Colonic mucosa (tissue), 4 donors: Measurements from ENCODE around the gene CAMK1. TPM values are rescaled to one million over a fixed set of nuclear protein-coding genes. Genes with fewer than 3 reads are reported as not detected.

Source experiments
- DNase-seq: peaks from one replicate; pipeline ENCODE4 v3.0.0-alpha.2; 2020
- H3K27ac ChIP-seq: fragments of 200-600 bp; one replicate; pipeline ENCODE4 v1.8.0; 2021
- H3K27me3 ChIP-seq: fragments of 200-600 bp; one replicate; pipeline ENCODE4 v1.8.0; 2021
- H3K36me3 ChIP-seq: fragments of 200-600 bp; one replicate; pipeline ENCODE4 v1.8.0; 2021
- H3K4me1 ChIP-seq: fragments of 200-600 bp; one replicate; pipeline ENCODE4 v1.8.0; 2021; ENCODE audit warnings: mild to moderate bottlenecking
- H3K4me3 ChIP-seq: fragments of 200-600 bp; one replicate; pipeline ENCODE4 v1.8.0; 2021
- H3K9ac ChIP-seq, 2 donors: one replicate each; pipeline ENCODE4 v1.7.0; 2013; ENCODE audit warnings: control low read depth in 2 of 2, low read depth in 2 of 2, low read length in 2 of 2
- H3K9me3 ChIP-seq: fragments of 200-600 bp; one replicate; pipeline ENCODE4 v1.8.0; 2021
- intact Hi-C: fragments of 100-400 bp; cut with DNase I; formaldehyde crosslinking; loops from one replicate; pipeline ENCODE4 v1.14.1; 2022
- total RNA-seq, 2 donors: library from RNA; stranded (reverse); fragmentation: NEBNext Ultra II Directional in 1 of 2; extraction: Animal tissue kit (Norgen Biotek cat#: 25700) in 1 of 2; gene quantifications; one replicate each; pipeline ENCODE4 v1.2.1, GENCODE V29; 2021
- TF ChIP-seq, protein P1 (sequence below): fragments of 200-600 bp; IDR thresholded peaks from one replicate; pipeline ENCODE4 v1.8.0; 2022; ENCODE audit warnings: antibody characterized with exemption, mild to moderate bottlenecking
- donor health status: healthy.
- donor health status: DM: no; HTN: no; CAD: no.
- donor health status: DM: no; HTN: no; CAD: no.

Gene CAMK1
- total RNA-seq, 2 donors from 2014 or later, result 7.8 to 16.5 TPM

DNA sequence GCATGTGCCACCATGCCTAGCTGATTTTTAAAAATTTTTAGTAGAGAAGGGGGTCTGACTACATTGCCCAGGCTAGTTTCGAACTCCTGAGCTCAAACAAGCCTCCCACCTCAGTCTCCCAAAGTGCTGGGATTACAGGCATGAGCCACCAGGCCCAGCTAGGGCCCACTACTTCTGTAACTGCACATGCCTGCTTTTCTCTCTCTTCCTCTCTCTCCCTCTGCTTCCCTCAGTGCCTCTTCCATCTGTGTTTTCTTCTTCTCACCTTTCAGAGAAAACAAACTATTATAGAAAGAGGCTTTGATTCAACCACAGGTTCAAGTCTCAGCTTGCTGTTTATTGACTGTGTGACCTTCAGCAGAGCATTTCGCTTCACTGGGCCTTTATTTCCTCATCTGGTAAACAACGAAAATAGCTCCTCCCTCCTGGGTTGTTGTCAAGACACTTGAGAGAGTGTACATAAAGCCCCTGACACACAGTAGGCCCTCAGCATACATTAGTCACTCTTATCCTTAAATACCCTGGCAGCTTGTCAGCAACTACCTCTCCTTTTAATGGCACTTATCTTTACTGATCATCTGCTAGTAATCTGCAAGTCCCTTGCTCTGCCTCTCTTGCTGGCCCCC is 12.3 kb upstream of the CAMK1 start:
- Histone ChIP-seq H3K27me3 (no peaks in the 10 kb centered on the region), H3K9ac (no peak overlapping the region), H3K27ac (no peak overlapping the region), H3K9me3 (no peaks in the 10 kb centered on the region), H3K4me1 (no peaks in the 10 kb centered on the region), H3K4me3 (no peak overlapping the region), H3K36me3 (no peaks in the 10 kb centered on the region)
- TF ChIP-seq, protein P1, sequence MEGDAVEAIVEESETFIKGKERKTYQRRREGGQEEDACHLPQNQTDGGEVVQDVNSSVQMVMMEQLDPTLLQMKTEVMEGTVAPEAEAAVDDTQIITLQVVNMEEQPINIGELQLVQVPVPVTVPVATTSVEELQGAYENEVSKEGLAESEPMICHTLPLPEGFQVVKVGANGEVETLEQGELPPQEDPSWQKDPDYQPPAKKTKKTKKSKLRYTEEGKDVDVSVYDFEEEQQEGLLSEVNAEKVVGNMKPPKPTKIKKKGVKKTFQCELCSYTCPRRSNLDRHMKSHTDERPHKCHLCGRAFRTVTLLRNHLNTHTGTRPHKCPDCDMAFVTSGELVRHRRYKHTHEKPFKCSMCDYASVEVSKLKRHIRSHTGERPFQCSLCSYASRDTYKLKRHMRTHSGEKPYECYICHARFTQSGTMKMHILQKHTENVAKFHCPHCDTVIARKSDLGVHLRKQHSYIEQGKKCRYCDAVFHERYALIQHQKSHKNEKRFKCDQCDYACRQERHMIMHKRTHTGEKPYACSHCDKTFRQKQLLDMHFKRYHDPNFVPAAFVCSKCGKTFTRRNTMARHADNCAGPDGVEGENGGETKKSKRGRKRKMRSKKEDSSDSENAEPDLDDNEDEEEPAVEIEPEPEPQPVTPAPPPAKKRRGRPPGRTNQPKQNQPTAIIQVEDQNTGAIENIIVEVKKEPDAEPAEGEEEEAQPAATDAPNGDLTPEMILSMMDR, result no peak
- intact Hi-C loops, result no loop called here
- DNase-seq, result no peak

DNA sequence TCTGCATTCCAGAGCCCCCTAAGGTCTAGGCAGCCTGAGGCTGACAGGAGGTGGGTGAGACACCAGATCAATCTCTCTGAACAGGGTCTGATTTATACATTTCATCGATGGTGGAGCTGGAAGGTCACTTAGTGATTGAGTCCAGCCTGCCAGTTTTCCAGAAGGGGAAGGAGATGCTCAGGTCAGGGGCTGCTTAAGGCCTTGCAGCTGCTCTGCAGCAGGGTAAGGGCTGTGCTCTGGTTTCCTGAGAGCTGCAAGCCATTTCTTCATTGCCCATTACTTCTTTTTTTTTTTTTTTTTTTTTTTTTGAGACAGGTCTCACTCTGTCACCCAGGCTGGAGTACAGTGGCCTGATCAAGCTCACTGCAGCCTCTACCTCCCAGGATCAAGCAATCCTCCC is 11.8 kb upstream of the CAMK1 start:
- no peaks in the 10 kb centered on the region for H3K27me3 ChIP-seq
- TF ChIP-seq, protein P1, result no peak
- H3K9me3 ChIP-seq, result no peaks in the 10 kb centered on the region
- no peak overlapping the region for H3K9ac ChIP-seq
- H3K27ac ChIP-seq, result no peak overlapping the region
- DNase-seq, result no peak
- no peak overlapping the region for H3K4me3 ChIP-seq
- intact Hi-C loops, result no loop called here
- no peaks in the 10 kb centered on the region for H3K4me1 ChIP-seq
- H3K36me3 ChIP-seq, result no peaks in the 10 kb centered on the region

DNA sequence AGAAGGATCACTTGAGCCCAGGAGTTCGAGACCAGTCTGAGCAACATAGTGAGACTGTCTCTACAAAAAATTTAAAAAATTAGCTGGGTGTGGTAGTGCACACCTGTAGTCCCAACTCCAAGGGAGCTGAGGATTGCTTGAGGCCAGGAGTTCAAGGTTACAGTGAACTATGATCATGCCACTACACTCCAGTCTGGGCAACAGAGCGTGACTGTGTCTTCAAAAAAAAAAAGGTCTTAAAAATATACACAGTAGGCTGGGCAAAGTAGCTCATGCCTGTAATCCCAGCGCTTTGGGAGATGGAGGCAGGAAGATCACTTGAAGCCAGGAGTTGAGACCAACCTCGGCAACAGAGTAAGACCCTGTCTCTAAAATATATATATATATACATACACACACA is 11.2 kb upstream of the CAMK1 start:
- no peaks in the 10 kb centered on the region for H3K9me3 ChIP-seq
- no peaks in the 10 kb centered on the region for H3K4me1 ChIP-seq
- H3K36me3 ChIP-seq, result no peaks in the 10 kb centered on the region
- DNase-seq, result no peak
- H3K4me3 ChIP-seq, result no peak overlapping the region
- TF ChIP-seq, protein P1, result no peak
- no peak overlapping the region for H3K27ac ChIP-seq
- H3K9ac ChIP-seq, result no peak overlapping the region
- H3K27me3 ChIP-seq, result no peaks in the 10 kb centered on the region
- intact Hi-C loops, result no loop called here

DNA sequence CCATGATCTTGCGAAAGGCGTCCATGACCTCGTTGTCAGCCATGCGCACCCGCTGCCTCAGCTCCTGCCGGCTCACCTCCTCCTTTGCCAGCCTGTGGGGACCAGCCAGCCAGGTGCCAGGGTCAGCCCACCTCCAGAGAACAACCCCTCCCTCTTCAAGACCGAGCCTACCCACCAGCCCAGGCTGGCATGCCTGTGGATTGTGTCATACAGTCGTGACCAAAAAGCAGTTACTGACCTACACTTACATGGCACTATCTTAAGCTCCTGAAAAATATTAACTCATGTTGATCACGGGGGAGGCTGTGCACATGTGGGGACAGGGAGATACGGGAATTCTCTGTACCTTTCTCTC is 10.7 kb upstream of the CAMK1 start:
- Histone ChIP-seq H3K9me3 (no peaks in the 10 kb centered on the region), H3K36me3 (no peaks in the 10 kb centered on the region), H3K27me3 (no peaks in the 10 kb centered on the region), H3K27ac (no peak overlapping the region), H3K4me1 (no peaks in the 10 kb centered on the region), H3K4me3 (no peak overlapping the region), H3K9ac (no peak overlapping the region)
- TF ChIP-seq, protein P1, result no peak
- intact Hi-C loops, result no loop called here
- no peak for DNase-seq

DNA sequence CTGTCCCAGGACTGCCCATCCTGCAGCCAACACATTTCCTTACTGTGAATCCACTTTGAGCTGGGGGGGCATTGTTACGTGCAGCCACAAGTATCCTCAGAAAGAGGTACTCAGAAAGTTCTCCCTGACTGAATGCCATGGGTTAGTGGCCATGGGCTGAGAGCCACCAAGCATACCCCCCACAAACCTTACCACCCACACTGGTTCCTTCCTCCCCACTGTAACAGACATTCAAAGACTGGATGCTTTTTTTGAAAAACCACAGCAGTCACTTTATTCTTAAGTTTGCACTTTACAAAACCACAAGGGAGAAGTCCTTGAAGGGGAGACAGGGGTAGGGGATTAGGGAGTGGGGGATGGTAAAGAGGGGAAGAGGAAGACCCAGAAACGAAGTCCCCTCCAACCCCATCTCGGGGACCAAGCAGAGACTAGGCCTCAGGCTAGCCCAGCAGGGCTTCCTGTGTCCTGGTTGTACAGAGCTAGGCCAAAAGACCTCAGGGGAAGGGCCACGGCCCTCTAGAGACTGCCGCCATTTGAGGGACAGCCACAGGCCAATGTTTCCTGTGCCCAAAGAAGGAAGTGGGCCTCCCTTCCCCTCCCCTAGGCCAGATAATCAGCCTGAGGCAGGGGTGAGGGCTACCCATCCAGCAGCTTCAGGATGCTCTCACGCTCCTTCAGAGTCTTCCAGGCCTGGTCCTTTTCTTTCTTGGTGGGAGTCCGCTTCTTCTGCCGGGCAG is 10.1 kb upstream of the CAMK1 start:
- Histone ChIP-seq H3K36me3 (no peaks in the 10 kb centered on the region), H3K4me1 (no peaks in the 10 kb centered on the region), H3K4me3 (no peak overlapping the region), H3K9me3 (no peaks in the 10 kb centered on the region), H3K9ac (no peak overlapping the region), H3K27ac (no peak overlapping the region), H3K27me3 (no peaks in the 10 kb centered on the region)
- intact Hi-C loops, result no loop called here
- TF ChIP-seq, protein P1, result no peak
- no peak for DNase-seq
